Fibroblast of skin of right quadriceps (primary cell): Measurements from ENCODE around the gene APBA1.

ENCODE experiments used
- DNase-seq: peaks from one replicate; pipeline ENCODE4 v3.0.0-alpha.2; 2013

APBA1 gene

DNA sequence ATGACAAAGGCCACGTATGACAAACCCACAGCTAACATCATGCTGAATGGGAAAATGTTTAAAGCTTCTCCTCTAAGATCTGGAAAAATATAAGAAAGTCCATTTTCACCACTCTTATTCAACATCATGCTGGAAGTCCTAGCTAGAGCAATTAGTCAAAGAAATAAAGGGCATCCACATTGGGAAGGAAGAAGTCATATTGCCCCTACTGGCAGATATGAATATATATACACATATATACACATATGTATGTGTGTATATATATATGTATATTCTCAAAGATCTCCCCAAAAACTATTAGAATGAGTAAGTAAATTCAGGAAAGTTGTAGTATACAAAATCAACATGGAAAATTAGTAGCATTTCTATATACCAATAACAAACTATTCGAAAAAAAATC lies 17.1 kb downstream of the APBA1 start:
- DNase-seq = no peak

DNA sequence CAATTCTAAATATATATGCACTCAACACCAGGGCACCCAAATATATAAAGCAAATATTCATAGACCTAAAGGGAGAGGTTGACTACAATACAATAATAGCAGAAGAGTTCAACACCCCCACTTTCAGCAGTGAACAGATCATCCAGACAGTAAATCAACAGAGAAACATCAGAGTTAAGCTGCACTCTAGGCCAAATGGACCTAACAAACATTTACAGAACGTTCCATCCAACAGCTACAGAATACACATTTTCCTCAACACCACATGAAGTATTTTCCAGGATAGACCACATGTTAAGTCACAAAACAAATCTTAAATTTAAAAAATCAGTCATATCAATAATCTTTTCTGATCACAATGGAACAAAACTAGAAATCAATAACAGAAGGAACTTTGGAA lies 18.9 kb downstream of the APBA1 start:
- DNase-seq = no peak

DNA sequence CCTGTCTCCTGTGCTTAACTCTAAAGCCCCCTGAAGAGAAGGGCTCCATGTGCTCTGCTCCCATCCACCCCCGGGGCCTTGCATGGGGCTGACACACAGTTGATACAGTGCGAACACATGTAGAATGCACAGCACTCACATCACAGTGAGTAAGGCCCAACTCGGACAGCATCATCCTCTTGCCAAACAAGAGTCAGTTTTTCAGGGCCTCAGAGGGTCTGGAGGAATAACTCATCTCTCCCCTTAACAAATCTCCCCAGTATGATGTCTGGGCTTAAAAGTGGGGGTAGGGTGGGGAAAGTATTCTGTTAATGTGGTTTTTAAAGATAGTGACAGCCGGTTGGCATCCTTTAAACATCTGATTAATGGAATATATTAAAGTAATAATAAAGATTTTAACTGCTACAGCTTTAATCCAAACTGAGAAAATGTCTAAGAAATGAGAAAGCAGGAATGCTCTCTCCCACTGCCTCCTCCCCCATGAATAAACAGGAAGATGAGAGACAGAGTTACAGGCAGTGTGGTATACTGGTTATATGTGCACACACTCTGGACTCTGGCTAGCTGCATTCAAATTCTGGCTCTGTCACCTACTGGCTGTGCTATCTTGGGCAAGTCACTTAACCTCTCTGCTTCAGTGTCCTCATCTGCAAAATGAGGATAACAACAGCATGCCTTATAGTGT lies 22.5 kb downstream of the APBA1 start:
- peak; percentile 85 for DNase-seq

DNA sequence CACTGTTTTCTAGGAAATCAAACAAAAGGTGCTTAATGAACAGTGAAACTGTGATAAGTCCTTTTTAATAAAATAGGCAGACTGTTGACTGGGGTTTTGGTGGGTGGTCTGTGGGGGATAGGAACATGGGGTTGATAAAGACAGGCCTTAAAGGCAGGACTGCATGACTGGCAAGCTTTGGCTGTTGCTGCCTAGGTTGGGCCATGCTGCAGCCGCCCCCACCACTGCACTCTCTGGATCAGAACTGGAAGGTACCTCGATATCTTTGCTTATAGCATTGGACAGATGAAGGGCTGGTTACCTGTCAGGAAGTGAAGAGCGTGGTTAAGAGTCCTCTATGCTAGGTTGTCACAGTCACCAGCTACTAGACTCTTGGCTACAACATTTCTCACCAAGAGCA lies 24.4 kb downstream of the APBA1 start:
- DNase-seq = no peak

DNA sequence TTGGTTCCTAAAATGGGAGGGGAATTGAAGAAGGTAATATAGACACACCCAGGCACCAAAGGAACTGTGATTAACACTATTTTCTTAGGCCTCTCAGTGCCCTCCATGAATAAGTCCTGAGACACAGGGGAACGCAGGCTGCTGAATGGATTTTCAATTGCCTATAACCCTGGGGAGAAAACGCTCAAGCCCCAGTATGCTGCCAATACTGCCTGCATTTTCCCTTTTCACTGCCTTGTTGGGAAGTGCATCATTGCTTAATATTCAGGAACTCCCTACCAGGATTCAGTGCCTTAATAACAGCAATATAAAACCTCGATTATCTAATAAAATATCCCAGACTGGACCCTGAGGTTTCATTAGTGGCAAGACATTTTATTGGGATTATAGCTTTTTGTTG lies 25.4 kb downstream of the APBA1 start:
- no peak for DNase-seq

DNA sequence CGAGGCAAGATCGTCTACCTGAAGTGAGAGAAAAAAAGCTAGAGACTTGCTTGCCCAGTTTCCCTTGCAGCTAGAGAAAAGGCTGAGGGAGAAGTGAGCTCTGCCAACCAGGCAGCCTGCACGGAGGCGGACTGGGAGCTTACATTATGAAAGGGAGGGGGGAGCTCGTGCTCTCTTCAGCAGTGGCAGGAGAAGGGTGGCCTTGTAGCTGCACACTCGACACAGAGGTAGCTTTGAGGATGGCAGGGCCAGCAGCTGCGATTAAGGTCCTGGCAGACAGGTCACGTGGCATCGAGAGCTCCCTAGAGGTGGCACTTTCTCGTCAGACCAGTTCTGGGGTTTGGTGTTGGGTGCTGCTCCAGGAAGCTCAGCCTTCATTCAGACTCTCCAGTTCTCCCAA lies 26.7 kb downstream of the APBA1 start:
- no peak for DNase-seq

DNA sequence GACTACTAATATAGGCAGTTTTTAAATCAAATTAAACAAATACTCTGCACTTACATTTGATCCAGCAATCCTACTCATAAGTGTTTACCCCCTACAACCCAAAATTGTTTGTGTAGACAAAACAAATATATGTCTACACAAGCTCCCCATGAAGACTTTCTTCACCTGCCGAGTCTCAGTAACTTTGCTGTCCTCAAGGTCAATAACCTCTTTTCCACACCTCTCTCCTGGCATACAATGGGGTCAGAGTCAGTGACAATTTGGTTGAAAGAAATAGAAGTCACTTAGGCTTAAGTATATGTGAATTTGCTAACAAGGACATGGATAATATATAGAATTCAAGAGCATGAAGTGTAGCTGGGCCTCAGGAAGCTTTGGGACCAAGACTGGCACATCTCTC lies 29.1 kb downstream of the APBA1 start:
- DNase-seq = no peak

DNA sequence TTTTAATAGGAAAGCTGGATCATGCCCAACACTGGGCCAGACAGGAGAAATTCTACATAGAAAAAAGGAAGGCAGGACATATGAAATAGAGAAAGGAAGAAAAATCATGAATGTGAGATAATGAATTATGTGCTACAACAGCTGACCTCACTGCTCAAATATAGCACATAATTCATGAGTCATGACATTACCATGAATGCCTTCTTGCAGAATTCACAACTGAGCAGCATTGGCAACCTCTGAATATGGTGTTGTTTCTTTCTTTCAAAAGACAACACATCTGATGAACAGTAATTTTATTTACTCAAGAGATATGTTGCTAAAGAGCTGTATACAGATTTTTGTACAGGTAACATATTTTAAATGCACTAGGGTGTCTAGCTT lies 34.4 kb downstream of the APBA1 start:
- DNase-seq = peak; percentile 70

DNA sequence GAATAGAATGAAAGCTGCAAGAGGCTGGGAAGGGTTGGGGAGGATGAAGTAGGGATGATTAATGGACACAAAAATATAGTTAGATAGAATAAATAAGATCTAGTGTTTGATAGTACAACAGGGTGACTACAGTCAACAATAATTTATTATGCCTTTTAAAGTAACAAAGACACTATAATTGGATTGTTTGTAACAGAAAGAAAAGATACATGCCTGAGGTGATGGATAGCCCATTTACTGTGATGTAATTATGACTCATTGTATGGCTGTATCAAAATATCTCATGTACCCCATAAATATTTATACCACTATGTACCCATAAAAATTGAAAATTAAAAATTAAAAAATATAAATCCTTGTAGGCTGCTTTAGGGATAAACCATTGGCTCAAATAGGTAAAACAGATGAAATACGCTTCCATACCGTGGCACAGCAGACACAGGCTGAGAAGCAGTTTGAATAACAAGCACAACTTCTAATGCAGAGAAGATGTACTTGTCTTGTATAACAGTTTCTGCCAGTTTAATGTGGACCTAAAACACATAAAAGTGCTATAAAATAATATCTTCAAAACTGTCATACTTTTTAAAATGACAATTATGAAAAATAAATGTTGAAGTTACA lies 34.9 kb downstream of the APBA1 start:
- peak; percentile 7 for DNase-seq

DNA sequence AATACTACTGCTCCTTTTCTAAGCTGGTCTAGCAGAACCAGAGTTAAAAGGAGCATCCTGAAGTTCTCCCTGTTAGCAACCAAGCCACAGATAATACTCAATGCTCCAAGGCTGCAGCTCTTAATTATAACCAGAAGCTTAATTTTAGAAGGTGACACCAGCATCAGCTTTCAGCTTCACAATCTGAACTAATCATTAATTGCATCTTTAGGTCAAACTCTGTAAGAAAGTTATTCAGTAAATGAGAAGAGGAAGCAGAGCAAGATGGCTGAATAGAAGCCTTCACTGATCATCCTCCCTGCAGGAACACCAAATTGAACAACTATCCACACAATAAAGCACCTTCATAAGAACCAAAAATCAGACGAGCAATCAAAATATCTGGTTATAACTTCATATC lies 38.5 kb downstream of the APBA1 start:
- DNase-seq = no peak

DNA sequence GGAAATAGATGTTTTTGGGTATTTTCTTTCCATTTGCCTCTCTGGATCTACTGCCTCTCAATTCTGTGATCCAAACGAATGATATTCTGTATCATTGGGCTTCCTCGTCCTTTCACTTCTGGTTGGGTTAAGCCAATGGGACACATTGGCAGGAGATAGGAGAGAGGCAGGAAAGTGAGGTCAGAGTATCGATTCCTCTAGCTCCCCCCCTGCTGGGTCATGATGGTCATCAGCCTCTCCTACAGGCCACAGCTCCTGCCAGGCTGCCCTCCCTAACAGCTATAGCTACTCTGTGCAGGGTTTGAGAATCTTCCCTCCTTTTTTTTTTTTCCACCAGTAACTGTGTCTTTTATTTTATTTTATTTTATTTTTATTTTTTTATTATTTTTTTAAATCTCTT lies 39.4 kb downstream of the APBA1 start:
- no peak for DNase-seq

DNA sequence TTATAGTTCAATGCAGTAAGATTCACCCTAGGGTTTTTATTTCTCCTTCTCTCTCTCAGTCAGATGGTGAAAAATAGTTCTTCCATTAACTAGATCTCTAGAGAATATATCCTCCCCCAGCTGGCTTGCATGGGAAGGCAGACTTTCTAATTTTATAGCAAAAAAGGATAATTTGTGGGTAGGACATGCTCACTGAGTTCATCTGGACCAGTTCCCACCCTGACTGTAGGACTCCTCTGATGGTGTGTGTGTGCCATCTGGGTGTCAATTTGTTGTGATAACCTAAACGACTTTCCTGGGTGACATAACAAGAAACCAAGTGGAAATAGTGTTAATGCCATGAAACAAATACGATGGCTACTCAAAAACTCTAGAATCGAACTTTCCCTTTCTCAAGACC lies 44.9 kb downstream of the APBA1 start:
- DNase-seq = no peak

DNA sequence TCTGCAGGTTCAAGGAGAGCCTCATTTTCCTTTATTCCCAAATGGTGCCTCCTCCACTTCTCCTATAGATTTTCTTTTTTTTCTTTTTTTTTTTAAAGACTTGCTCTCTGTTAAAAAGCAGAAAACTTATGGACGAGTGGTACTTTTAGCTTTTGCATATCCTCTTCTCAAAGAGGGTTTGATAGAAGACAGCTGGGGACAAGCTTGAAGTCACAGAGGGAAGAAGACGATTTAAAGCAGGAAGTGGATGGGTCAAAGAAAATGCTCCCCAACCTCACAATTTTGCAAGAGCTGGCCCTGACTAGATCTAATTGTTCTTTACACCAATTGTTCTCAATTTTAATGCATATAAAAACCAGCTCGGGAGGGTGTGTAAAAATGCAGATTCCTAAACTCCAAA lies 48.9 kb downstream of the APBA1 start:
- DNase-seq = no peak

DNA sequence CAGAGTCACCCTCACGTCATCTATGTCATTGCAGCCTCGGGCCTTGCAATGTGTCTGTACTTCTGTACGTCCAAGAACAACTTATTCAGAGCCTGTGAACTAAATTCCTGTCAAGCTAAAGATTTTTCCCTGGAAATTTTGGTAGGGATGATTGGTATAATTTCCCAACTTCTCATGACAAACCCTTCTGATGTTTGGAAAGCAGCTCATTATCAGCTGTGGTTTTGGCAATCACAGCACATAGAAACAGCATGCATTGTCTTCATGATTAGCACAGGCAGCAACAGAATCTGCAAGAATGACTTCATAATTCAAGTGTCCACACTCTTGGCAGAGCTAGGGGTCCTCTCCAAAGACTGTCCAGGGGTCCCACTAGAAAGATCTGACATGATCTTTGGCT lies 49.5 kb downstream of the APBA1 start:
- peak; percentile 47 for DNase-seq

DNA sequence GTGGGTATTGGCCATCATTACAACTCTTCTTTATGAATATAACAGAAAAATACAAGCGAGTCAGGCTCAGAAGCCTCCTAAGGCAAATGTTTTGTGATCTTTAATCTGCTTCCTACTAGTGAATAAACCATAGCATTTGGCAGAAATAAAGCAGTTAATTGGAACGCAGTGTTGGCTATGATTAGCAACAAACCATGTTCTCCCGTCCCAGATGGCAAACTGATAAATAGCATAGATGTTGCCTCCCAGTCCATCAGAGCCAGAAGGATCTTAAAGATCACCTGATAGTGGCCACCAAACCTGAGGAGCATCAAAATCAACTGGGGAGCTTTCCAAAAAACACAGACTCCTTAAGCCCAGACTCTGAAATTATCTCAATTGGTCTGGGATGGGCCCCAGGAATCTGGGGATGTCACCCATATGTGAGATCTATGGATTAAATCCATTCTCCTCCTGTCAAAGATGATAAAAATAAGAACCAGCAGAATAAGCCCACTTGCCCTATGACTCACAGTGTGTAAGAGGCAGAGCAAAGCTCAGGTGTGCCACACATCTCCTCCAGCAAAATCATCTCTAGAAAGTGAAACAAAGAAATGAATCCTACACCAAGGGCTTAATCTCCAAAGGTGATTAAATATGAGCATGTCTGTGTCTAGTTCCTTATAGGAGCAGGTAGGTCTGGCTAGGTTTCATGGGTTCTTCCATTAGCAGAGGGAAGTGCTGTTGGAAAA lies 50.3 kb downstream of the APBA1 start:
- DNase-seq = no peak

DNA sequence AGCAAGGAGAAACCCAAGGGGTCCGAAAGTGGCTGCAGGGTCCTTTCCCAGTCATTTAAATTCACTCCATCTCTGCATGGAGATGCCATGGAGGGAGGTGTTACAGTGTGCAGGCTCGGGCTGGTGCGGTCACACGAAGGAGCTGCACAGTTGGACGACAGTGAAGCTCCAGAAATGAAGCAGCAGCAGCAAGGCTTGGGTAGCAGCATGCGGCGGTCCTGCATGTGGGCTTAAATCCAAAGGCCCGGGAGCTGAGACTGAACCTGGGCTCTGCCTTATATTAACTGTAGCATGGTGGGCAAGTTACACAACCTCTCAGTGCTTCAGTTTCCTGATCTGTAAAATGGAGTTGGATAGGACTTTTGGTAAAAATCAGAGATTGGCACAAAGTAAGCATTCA lies 51.4 kb downstream of the APBA1 start:
- DNase-seq = no peak

DNA sequence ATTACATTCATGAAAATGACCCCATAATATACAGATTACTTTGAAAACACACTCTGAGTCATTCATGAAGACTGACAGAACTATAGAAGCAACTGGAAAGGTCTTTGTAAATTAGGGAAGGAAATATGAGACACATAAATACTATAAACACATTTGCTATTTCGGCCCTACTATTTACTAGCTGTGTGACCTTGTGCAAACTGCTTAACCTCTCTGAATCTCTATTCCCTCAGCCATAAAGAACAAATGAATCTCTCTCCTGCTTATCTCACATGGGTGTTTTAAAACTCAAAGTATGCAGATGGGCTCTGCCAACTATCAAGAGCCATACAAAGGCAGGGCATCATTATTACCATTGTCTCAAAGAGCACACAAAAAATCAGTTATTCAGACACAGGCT lies 52.9 kb downstream of the APBA1 start:
- no peak for DNase-seq

DNA sequence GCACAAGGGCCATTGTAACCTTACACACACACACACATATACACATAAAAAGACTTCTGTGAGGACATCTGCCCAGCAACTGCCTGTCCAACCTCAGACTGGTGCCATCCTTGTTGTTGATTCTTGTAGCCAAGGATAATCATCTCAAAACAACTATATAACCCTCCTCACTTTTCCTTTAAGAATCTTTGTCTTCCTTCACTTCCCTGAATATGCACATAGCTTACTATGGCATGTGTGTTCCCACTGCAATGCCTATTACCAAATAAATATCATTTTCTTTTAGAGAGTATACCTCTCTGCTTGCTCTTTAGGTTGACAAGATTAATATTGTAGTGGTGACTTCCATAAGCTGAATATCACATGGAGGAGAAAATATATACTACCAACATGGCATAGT lies 55.2 kb downstream of the APBA1 start:
- no peak for DNase-seq

DNA sequence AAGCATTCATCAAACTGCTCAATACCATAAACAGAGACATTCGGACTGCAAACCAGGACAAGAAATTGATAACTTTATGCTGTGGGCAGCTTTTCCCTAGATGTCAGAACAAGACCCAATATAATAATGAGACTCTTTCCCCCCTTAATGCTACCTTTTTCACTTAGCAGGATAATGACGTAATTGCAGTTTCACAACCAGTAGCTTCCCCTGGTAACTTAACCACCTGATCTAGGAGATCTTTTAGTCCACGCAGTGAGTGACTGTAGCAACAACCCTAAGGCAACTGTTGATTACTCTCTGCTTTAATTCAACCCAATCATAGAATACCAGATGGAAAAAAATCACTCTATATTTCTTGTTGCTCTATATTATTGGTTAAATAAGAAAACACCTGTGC lies 56.3 kb downstream of the APBA1 start:
- DNase-seq = no peak

DNA sequence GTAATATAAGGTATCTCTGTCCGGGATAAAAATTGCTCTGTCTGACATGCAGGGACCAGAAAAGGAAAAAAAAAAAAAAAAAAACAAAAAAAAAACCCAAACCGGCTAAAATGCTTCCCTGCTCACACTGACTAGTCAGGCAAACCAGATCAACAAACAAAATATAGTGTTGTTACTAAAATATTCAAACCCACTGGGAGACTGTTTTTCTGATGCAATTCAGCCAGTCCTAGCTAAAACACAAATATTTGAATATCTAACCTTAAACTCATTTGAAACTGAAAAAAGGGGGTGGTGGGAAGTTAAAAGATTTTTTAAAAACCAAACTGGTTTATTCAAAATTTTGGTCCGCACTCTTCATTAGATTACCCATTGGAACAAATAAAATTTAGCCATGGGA lies 61.0 kb downstream of the APBA1 start:
- DNase-seq = peak; percentile 6

DNA sequence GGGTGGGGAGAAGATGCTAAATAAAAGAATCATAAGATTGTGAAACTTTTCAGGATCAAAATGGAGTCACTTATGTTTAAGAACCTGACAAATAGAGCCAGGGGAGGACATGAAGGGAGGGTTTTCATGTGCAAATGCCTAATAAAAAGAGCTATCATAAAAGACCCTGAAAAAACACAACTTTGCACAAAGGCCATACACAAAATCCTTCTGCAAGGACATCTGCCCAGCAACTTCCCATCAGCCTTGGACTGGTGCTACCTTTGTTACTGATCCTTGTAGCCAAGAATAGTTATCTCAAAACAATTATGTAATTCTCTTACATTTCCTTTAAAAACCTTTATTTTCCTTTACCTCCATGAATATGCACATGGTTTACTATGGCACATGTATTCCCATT lies 63.0 kb downstream of the APBA1 start:
- no peak for DNase-seq

DNA sequence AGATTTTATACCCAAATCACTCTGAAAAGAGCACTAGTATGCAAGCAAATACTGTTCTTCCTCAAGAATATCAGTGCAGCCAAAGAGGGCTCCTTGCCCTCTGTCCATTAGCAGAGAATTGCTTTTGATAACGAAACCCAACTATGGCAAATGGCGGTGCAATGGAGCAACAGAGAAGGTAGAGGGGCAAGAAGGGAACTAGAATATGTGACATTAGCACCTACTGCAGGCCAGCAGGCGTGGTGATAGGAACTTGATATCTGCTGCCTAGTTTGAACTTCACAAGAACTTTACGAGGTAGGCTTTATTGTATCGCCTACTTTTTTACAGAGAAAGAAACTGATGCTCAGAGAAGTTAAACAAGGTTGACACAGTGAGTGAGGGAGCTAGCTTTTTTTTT lies 66.1 kb downstream of the APBA1 start:
- no peak for DNase-seq

DNA sequence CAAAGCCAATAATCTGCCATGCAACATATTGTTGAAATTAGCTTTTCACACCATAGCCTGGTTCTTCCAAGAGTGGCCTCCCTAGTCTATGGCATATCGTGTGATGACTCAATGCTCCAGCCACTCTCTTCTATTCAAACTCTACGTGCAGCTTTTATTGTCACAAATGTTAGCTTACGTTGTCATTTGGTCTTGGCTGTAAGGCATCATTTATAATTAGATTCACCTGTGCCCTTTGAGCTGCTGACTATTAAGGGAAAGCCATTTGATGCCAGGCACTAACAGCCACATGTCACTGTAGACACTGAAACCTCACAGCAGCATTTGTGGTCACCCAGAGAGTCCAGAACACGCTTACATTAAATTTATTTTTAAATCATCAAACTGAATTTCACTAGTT lies 66.8 kb downstream of the APBA1 start:
- DNase-seq = no peak

DNA sequence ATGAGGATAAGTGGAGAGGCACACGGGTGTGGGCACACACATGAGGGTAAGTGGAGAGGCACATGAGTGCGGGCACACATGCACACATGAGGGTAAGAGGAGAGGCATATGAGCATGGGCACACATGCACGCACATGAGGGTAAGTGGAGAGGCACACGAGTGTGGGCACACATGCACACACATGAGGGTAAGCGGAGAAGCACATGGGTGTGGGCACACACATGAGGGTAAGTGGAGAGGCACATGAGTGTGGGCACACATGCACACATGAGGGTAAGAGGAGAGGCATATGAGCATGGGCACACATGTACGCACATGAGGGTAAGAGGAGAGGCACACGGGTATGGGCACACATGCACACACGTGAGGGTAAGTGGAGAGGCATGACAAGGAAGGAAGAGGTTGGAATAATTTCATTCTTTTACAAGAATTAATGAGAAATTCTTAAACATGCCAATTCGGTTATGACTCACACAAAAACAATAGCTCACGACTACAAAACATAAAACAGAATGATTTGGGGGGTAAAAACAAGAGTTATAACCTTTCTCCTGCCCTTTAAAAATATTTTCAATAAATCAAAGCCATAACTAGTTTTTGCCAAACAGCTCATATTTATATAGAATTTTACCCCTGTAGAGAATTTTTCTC lies 67.5 kb downstream of the APBA1 start:
- no peak for DNase-seq
